OCI-LY3 (cell line): Measurements from ENCODE around the gene ERCC2.

Experiments used
- EZH2phosphoT487 ChIP-seq: fragments of 200-600 bp; shearing (Covaris generic); IDR thresholded peaks from 2 replicates; pipeline ENCODE4 v1.6.1; 2018; ENCODE audit warnings: antibody characterized with exemption, mixed run types, low read depth
- TF ChIP-seq, protein P1 (sequence below): fragments of 200-600, 300-600 bp; sonication (generic); IDR thresholded peaks from 2 replicates; pipeline ENCODE4 v1.5.1; 2014; ENCODE audit warnings: antibody characterized with exemption, low read length, low read depth

DNA sequence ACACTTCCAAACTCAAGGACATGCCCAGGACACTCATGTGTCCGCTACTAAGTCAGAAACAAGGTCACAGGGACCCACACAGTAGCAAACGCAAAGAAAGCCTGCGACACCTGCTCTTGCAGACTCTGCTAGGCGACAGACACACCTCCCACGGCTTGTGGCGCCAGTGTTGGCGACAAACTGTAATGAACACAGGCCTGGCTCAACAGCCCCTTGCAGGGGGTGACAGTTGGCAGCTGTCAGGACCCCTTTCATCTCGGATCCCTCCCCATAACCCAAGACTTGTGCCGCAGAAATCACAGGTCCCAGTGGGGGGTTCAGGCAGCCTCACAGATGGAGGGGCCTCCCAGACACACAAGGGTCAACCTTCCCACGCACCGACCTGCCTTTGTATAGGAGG is 48.1 kb downstream of the ERCC2 start:
- TF ChIP-seq, protein P1, sequence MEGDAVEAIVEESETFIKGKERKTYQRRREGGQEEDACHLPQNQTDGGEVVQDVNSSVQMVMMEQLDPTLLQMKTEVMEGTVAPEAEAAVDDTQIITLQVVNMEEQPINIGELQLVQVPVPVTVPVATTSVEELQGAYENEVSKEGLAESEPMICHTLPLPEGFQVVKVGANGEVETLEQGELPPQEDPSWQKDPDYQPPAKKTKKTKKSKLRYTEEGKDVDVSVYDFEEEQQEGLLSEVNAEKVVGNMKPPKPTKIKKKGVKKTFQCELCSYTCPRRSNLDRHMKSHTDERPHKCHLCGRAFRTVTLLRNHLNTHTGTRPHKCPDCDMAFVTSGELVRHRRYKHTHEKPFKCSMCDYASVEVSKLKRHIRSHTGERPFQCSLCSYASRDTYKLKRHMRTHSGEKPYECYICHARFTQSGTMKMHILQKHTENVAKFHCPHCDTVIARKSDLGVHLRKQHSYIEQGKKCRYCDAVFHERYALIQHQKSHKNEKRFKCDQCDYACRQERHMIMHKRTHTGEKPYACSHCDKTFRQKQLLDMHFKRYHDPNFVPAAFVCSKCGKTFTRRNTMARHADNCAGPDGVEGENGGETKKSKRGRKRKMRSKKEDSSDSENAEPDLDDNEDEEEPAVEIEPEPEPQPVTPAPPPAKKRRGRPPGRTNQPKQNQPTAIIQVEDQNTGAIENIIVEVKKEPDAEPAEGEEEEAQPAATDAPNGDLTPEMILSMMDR, result no peak
- TF ChIP-seq EZH2phosphoT487, result no peak
